ENCODE measurements around the gene MFAP3. TPM values are rescaled to one million over a fixed set of nuclear protein-coding genes. Genes with fewer than 3 reads are reported as not detected.
A peak's percentile ranks its signal among the peaks of the same experiment; 100 is the strongest.
"Not testable (repeated sequence)": the region's sequence is repeated elsewhere in the genome, so short reads cannot be mapped to it uniquely, and the experiment has no call there.

Gene MFAP3
- total RNA-seq, 1 donor from 2014 or later = 89.9 TPM

- no peak for DNase-seq (ENCODE audit: low read depth, low spot score)
Observed at GRCh38 chr5:154049636-154050035, 10.9 kb downstream of the MFAP3 start.

DNA sequence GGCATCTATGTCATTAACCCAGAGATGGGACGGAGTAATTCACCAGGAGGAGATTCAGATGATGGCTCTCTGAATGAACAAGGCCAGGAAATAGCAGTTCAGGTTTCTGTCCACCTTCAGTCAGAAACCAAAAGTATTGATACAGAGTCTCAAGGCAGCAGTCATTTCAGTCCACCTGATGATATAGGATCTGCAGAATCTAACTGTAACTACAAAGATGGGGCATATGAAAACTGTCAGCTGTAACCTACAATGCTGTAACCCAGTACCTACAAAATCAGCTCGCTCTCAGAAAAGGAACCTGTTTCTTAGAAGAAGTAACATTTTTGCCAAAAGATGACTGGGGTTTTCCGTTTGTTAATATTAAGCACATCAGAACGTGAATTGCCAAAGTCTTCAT lies 14.7 kb downstream of the MFAP3 start:
- DNase-seq (ENCODE audit: low read depth, low spot score) = no peak

DNA sequence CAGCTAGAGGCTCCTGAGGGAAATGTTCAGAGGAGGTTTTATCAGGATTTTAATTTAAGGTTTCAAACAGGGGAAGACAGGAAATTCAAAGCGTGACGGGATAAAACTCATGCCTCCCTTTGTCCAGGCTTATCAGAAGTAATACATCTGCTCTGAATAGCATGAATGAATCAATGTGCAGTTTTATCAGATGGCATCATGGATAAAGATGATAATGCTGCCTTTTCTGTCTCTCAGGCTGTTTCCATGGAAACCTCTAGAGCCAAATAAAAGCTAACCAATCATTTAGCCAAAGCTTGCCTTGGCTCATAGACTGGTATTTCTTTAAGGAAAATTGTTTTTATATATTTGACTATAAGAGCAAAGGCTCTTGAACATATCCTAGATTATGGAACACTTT lies 16.4 kb downstream of the MFAP3 start:
- DNase-seq (ENCODE audit: low read depth, low spot score) = no peak

DNA sequence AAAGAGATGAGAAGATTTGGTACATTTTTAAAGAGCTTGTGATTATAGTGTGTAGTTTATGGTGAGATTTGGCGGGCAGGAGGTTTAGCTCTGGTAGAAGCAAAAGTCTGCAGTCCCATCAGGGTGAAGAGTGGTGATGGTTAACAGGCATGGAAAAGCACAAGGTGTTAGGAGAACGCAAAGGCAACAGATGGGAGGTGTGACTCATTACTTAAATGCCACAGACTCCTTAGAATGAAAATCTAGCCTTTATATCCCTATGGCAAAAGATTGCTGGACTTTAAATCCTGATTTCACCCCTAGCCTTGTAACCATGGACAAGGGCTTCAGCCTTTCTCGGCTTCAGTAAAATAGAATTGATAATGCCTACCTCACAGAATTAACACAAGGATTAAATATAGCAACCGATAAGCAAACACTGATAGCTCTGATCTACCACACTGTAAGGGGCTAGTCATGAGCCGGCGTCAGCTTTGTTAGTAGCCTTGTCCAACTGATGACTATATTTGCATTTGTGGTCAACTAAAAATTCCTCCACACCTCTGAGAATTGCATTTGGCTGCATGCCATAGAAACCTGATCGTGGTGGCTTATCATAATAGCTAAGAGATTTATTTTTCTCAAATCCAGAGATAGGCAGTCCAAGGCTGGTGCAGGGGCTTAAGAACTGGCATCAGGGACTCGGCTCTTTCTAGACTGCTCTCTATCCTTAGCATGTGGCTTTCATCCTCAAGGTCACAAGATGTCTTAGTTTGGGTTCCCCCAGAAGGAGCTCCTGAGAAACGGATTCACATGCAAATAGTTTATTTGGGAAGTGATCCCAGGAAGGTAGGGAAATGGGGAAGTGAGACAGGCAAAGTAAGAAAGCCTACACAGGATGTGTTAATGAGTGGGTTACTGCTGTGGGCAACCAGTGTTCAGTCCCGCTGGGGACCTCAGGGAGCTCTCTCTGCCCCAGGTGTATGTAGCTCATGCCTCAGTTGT lies 19.6 kb downstream of the MFAP3 start:
- DNase-seq (ENCODE audit: low read depth, low spot score) = no peak

DNA sequence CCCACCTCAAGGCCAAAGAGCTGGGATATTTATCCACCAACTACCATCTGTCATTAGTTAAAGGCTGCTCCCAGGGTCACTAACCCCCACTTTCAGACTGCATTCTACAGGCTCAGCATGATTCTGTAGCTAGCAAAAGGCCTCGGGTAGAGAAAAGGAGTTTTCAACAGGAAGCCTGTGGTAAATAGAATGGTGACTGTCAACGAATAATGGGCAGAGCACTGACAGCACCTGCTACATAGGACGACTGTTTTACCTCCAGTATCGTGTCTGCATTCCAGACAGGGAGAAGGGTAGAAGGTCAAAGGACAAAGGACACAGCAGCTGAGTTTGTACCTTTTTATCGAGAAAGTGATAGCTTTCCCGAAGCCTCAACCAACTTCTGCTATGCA lies 20.3 kb downstream of the MFAP3 start:
- no peak for DNase-seq (ENCODE audit: low read depth, low spot score)

GRCh38 chr5:154059583-154059982 lies 20.8 kb downstream of the MFAP3 start:
- no peak for DNase-seq (ENCODE audit: low read depth, low spot score)

GRCh38 chr5:154060606-154061005 lies 21.8 kb downstream of the MFAP3 start:
- DNase-seq (ENCODE audit: low read depth, low spot score) = no peak

GRCh38 chr5:154063372-154063771 lies 24.6 kb downstream of the MFAP3 start:
- no peak for DNase-seq (ENCODE audit: low read depth, low spot score)

DNA sequence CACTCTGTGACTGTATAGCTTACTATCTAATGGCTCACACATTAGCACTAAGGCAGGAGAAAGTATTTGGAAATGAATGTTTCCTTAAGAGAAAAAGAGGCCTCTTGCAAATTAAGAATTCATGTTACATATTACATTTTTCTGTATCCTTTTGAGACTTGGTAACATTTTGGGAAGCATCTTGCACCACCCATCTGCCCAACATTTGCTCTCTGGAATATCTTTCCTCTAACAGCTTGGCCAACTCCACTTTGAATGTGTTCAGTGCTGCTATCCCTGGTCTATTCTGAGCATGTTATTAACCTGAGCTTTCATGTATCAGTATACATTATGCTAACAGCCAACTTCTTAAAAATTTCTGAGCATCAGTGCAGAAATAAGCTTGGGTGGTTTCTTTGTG lies 27.2 kb downstream of the MFAP3 start:
- no peak for DNase-seq (ENCODE audit: low read depth, low spot score)

DNA sequence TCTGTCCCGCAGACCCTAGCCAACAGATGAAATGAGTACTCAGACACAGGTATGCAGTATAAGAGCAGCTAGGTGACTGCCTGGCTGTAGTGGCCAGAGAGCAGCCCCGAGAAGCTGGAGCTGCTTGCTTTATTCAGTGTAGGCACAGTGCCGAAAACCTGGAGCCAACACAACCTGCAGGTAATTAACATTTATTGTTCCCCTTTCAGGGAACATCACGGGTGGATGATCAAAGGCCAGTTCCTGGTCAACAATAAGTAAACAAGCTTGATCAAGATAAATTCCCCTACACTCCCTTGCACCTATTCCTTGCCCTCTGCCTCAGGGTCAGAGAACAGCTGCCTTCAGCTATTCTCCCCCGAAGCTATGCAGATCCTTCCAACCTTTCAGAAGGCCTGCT lies 31.1 kb downstream of the MFAP3 start:
- DNase-seq (ENCODE audit: low read depth, low spot score) = not testable (repeated sequence)

- no peak for DNase-seq (ENCODE audit: low read depth, low spot score)
Observed at GRCh38 chr5:154071799-154072413, 33.1 kb downstream of the MFAP3 start.

GRCh38 chr5:154072414-154073171 lies 33.8 kb downstream of the MFAP3 start:
- DNase-seq (ENCODE audit: low read depth, low spot score) = peak; percentile 15

- DNase-seq (ENCODE audit: low read depth, low spot score) = no peak
Observed at GRCh38 chr5:154076240-154076922, 37.6 kb downstream of the MFAP3 start.

- no peak for DNase-seq (ENCODE audit: low read depth, low spot score)
Observed at GRCh38 chr5:154077696-154078095, 38.9 kb downstream of the MFAP3 start.

GRCh38 chr5:154078272-154078671 lies 39.5 kb downstream of the MFAP3 start:
- no peak for DNase-seq (ENCODE audit: low read depth, low spot score)

- DNase-seq (ENCODE audit: low read depth, low spot score) = no peak
Observed at GRCh38 chr5:154081246-154081645, 42.5 kb downstream of the MFAP3 start.

DNA sequence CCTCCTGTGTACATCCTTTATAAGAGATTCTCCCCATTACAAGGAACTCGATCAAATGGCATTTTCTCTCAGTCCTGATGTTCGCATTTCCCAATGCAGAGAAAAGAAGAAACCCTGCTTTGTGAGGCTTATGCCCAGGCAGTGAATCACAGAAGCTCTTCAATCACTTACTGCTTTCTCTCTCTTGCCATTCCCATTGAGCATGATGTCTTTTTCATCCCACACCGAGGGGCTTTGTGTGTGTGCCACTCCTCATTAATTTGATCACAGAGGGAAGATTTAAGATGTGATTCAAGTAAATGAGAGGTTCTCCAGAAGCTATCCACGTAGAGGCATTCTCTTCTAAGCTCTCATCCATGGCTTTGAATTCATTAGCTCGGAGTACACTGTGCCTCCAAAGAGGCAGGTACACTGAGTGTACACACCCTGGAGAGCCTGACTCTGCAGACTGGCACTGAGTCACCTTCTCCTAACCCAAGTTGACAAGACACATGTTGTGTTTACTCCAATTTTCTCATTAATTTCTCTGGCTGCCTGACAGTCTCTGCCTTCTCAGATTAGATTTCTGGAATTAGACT lies 45.4 kb downstream of the MFAP3 start:
- no peak for DNase-seq (ENCODE audit: low read depth, low spot score)

- DNase-seq (ENCODE audit: low read depth, low spot score) = no peak
Observed at GRCh38 chr5:154086146-154086545, 47.4 kb downstream of the MFAP3 start.

DNA sequence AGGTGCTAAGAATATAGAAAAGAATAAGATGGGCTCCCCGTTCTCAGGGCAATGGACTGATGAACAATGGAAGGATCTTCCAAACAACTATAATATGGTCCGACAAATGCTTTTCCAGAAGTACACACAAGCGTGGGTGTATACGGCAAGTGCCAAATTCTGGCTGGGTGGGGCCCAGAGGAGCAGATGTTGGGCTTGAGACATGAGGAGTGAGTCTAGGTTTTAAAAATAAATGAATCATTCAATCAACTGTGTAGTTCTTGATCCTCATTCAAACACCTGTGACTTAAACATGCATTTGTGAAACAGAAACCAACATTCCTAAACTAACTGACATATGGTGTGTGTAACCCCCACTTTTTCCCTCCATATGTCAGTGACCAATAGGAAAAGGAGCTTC lies 47.9 kb downstream of the MFAP3 start:
- DNase-seq (ENCODE audit: low read depth, low spot score) = no peak

- DNase-seq (ENCODE audit: low read depth, low spot score) = no peak
Observed at GRCh38 chr5:154087260-154087659, 48.5 kb downstream of the MFAP3 start.

GRCh38 chr5:154088801-154089200 lies 50.0 kb downstream of the MFAP3 start:
- no peak for DNase-seq (ENCODE audit: low read depth, low spot score)
